HEK293 (cell line): ENCODE measurements around the gene DHRS7B.

ENCODE experiments used
- BCL11B ChIP-seq: fragments of 450-650 bp; formaldehyde crosslinking; IDR thresholded peaks from 2 replicates; pipeline ENCODE4 v1.5.1; 2016; ENCODE audit warnings: low read depth, missing biosample characterization, missing genetic modification characterization
- FEZF1 ChIP-seq: fragments of 450-650 bp; formaldehyde crosslinking; IDR thresholded peaks from 2 replicates; pipeline ENCODE4 v1.5.1; 2016; ENCODE audit warnings: missing biosample characterization, missing genetic modification characterization
- GLI2 ChIP-seq: fragments of 450-650 bp; formaldehyde crosslinking; IDR thresholded peaks from 2 replicates; pipeline ENCODE4; 2017; ENCODE audit warnings: missing biosample characterization, missing genetic modification characterization, low read depth, borderline replicate concordance
- HIC1 ChIP-seq: fragments of 450-650 bp; formaldehyde crosslinking; IDR thresholded peaks from 2 replicates; pipeline ENCODE4 v1.5.1; 2016; ENCODE audit warnings: missing biosample characterization, missing genetic modification characterization
- HOXC10 ChIP-seq: sonication (generic); formaldehyde crosslinking; IDR thresholded peaks from 2 replicates; pipeline ENCODE4 v1.8.1; 2023; ENCODE audit warnings: mild to moderate bottlenecking, missing genetic modification reagents
- KLF1 ChIP-seq: fragments of 450-650 bp; formaldehyde crosslinking; IDR thresholded peaks from 2 replicates; pipeline ENCODE4 v1.5.1; 2016; ENCODE audit warnings: missing biosample characterization, missing genetic modification characterization
- KLF8 ChIP-seq: fragments of 450-650 bp; formaldehyde crosslinking; IDR thresholded peaks from 2 replicates; pipeline ENCODE4 v1.5.1; 2016; ENCODE audit warnings: missing biosample characterization, missing genetic modification characterization
- KLF9 ChIP-seq: fragments of 450-650 bp; formaldehyde crosslinking; IDR thresholded peaks from 2 replicates; pipeline ENCODE4 v1.5.1; 2016; ENCODE audit warnings: missing biosample characterization, missing genetic modification characterization, low read depth
- PRDM4 ChIP-seq: fragments of 450-650 bp; formaldehyde crosslinking; IDR thresholded peaks from 2 replicates; pipeline ENCODE4 v1.5.1; 2017; ENCODE audit warnings: missing biosample characterization, missing genetic modification characterization
- SP3 ChIP-seq: fragments of 450-650 bp; formaldehyde crosslinking; IDR thresholded peaks from 2 replicates; pipeline ENCODE4 v1.5.1; 2016; ENCODE audit warnings: missing biosample characterization, missing genetic modification characterization
- ZBTB20 ChIP-seq: fragments of 450-650 bp; formaldehyde crosslinking; IDR thresholded peaks from 2 replicates; pipeline ENCODE4 v1.5.1; 2016; ENCODE audit warnings: missing biosample characterization, missing genetic modification characterization
- ZBTB21 ChIP-seq: fragments of 450-650 bp; formaldehyde crosslinking; IDR thresholded peaks from 2 replicates; pipeline ENCODE4 v1.5.1; 2017; ENCODE audit warnings: missing biosample characterization, missing genetic modification characterization
- ZNF175 ChIP-seq: fragments of 450-650 bp; formaldehyde crosslinking; IDR thresholded peaks from 2 replicates; pipeline ENCODE4 v1.5.1; 2016; ENCODE audit warnings: missing biosample characterization, missing genetic modification characterization
- ZNF350 ChIP-seq: fragments of 450-650 bp; formaldehyde crosslinking; IDR thresholded peaks from 2 replicates; pipeline ENCODE4 v1.5.0; 2017; ENCODE audit warnings: missing biosample characterization, mild to moderate bottlenecking, missing genetic modification characterization
- ZNF362 ChIP-seq: fragments of 450-650 bp; formaldehyde crosslinking; IDR thresholded peaks from 2 replicates; pipeline ENCODE4 v1.5.1; 2016; ENCODE audit warnings: missing biosample characterization, missing genetic modification characterization
- ZNF391 ChIP-seq: fragments of 450-650 bp; formaldehyde crosslinking; IDR thresholded peaks from 2 replicates; pipeline ENCODE4 v1.5.1; 2016; ENCODE audit warnings: low read depth, missing biosample characterization, missing genetic modification characterization, borderline replicate concordance
- ZNF394 ChIP-seq: fragments of 450-650 bp; formaldehyde crosslinking; IDR thresholded peaks from 2 replicates; pipeline ENCODE4 v1.5.1; 2016; ENCODE audit warnings: missing biosample characterization, missing genetic modification characterization, mild to moderate bottlenecking, moderate library complexity, borderline replicate concordance
- ZNF423 ChIP-seq: fragments of 450-650 bp; formaldehyde crosslinking; IDR thresholded peaks from 2 replicates; pipeline ENCODE4 v1.5.1; 2016; ENCODE audit warnings: missing biosample characterization, missing genetic modification characterization
- ZNF426 ChIP-seq: fragments of 450-650 bp; formaldehyde crosslinking; IDR thresholded peaks from 2 replicates; pipeline ENCODE4 v1.5.1; 2017; ENCODE audit warnings: missing biosample characterization, missing genetic modification characterization, mild to moderate bottlenecking, inconsistent platforms, moderate library complexity
- ZNF473 ChIP-seq: fragments of 450-650 bp; formaldehyde crosslinking; IDR thresholded peaks from 2 replicates; pipeline ENCODE4 v1.5.1; 2017; ENCODE audit warnings: missing biosample characterization, missing genetic modification characterization
- ZNF48 ChIP-seq: fragments of 450-650 bp; formaldehyde crosslinking; IDR thresholded peaks from 2 replicates; pipeline ENCODE4 v1.5.1; 2016; ENCODE audit warnings: missing biosample characterization, missing genetic modification characterization
- ZNF488 ChIP-seq: fragments of 450-650 bp; formaldehyde crosslinking; IDR thresholded peaks from 2 replicates; pipeline ENCODE4 v1.5.1; 2016; ENCODE audit warnings: missing biosample characterization, missing genetic modification characterization
- ZNF747 ChIP-seq: fragments of 450-650 bp; formaldehyde crosslinking; IDR thresholded peaks from 2 replicates; pipeline ENCODE4 v1.5.1; 2016; ENCODE audit warnings: missing biosample characterization, missing genetic modification characterization
- ZNF776 ChIP-seq: fragments of 450-650 bp; formaldehyde crosslinking; IDR thresholded peaks from 2 replicates; pipeline ENCODE4 v1.5.0; 2017; ENCODE audit warnings: missing biosample characterization, missing genetic modification characterization, borderline replicate concordance
- ZSCAN4 ChIP-seq: fragments of 450-650 bp; formaldehyde crosslinking; IDR thresholded peaks from 2 replicates; pipeline ENCODE4 v1.5.1; 2017; ENCODE audit warnings: missing biosample characterization, missing genetic modification characterization
- TF ChIP-seq, protein P1 (sequence below): fragments of 450-650 bp; formaldehyde crosslinking; IDR thresholded peaks from 2 replicates; pipeline ENCODE4 v1.5.1; 2016; ENCODE audit warnings: missing biosample characterization, missing genetic modification characterization
- TF ChIP-seq, protein P2 (sequence below): fragments of 450-650 bp; formaldehyde crosslinking; IDR thresholded peaks from 2 replicates; pipeline ENCODE4 v1.5.1; 2016; ENCODE audit warnings: missing biosample characterization, missing genetic modification characterization

The DHRS7B gene

GRCh38 chr17:21098934-21099689 is 27.7 kb upstream of the DHRS7B start (continued):
- TF ChIP-seq ZNF426 (no peak), ZNF391 (tag by site-specific recombination) (peak; percentile 56; the same call in 1 of the 2 replicates), KLF1 (tag by site-specific recombination) (0 out of 2 replicates have a peak, but pooled peaks have one; percentile 14), ZNF350 (tag by site-specific recombination) (no peak), ZNF362 (tag by site-specific recombination) (peak; percentile 97), ZNF423 (tag by site-specific recombination) (no peak), BCL11B (tag by site-specific recombination) (no peak), ZSCAN4 (no peak), ZBTB21 (tag by site-specific recombination) (0 out of 2 replicates have a peak, but pooled peaks have one; percentile 10), KLF9 (tag by site-specific recombination) (0 out of 2 replicates have a peak, but pooled peaks have one; percentile 15), SP3 (tag by site-specific recombination) (peak; percentile 82), HOXC10 (no peak; the same call in 1 of the 2 replicates), ZNF747 (tag by site-specific recombination) (no peak), ZNF473 (tag by site-specific recombination) (no peak), ZNF776 (no peak), KLF8 (tag by site-specific recombination) (peak; percentile 75), ZNF488 (tag by site-specific recombination) (no peak), ZBTB20 (tag by site-specific recombination) (peak; percentile 95), ZNF48 (tag by site-specific recombination) (no peak), FEZF1 (tag by site-specific recombination) (peak; percentile 89), ZNF175 (tag by site-specific recombination) (no peak), GLI2 (tag by site-specific recombination) (no peak), HIC1 (tag by site-specific recombination) (no peak), PRDM4 (peak; percentile 90), ZNF394 (tag by site-specific recombination) (0 out of 2 replicates have a peak, but pooled peaks have one; percentile 19)
- TF ChIP-seq, protein P1, sequence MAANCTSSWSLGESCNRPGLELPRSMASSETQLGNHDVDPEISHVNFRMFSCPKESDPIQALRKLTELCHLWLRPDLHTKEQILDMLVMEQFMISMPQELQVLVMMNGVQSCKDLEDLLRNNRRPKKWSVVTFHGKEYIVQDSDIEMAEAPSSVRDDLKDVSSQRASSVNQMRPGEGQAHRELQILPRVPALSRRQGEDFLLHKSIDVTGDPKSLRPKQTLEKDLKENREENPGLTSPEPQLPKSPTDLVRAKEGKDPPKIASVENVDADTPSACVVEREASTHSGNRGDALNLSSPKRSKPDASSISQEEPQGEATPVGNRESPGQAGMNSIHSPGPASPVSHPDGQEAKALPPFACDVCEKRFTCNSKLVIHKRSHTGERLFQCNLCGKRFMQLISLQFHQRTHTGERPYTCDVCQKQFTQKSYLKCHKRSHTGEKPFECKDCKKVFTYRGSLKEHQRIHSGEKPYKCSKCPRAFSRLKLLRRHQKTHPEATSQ = no peak
- TF ChIP-seq, protein P2, sequence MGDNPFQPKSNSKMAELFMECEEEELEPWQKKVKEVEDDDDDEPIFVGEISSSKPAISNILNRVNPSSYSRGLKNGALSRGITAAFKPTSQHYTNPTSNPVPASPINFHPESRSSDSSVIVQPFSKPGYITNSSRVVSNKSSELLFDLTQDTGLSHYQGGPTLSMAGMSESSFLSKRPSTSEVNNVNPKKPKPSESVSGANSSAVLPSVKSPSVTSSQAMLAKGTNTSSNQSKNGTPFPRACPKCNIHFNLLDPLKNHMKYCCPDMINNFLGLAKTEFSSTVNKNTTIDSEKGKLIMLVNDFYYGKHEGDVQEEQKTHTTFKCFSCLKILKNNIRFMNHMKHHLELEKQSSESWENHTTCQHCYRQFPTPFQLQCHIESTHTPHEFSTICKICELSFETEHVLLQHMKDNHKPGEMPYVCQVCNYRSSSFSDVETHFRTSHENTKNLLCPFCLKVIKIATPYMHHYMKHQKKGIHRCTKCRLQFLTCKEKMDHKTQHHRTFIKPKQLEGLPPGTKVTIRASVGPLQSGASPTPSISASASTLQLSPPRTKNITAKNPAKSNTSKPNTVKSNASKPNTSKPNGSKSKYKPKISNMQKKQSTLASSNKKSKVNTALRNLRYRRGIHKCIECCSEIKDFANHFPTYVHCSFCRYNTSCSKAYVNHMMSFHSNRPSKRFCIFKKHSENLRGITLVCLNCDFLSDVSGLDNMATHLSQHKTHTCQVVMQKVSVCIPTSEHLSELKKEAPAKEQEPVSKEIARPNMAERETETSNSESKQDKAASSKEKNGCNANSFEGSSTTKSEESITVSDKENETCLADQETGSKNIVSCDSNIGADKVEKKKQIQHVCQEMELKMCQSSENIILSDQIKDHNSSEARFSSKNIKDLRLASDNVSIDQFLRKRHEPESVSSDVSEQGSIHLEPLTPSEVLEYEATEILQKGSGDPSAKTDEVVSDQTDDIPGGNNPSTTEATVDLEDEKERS (tag by site-specific recombination) = no peak
